Measurements from ENCODE around the gene CLCN6. TPM values are rescaled to one million over a fixed set of nuclear protein-coding genes. Genes with fewer than 3 reads are reported as not detected.

Gene CLCN6
- total and polyA plus RNA-seq, 10 of the 15 experiments (the other 5 are each of a cell fraction or from before 2014, with no cell fraction given): 2.2 to 20.9 (median 10.2) TPM

GRCh38 chr1:11806307-11806936 is 431 bp downstream of the CLCN6 start:
- intact Hi-C loops (cut with micrococcal nuclease; ENCODE audit: unreplicated experiment): no loop called here
- H3K27me3 ChIP-seq (replicated peaks in 1 of 2; ENCODE audit: control insufficient read depth in 2 of 2, insufficient read depth in 2 of 2, low read length in 1 of 2): no peaks in the 10 kb centered on the region
- H3K4me2 ChIP-seq (ENCODE audit: control insufficient read depth, insufficient read depth): peak overlapping the region; percentile 98
- in situ Hi-C loops (cut with MboI): no loop called here
- peaks cover 0 to 15% of the 10 kb centered on the region in 2 experiments; a peak in 2 of 4 replicates for H3K36me3 ChIP-seq (ENCODE audit: control insufficient read depth in 2 of 2, insufficient read depth in 2 of 2, low read length in 1 of 2)
- RAD21 ChIA-PET (ENCODE audit: unreplicated experiment): interaction anchor here (0.6 to 1.5 kb wide), 5 partner anchors 8 to 142 kb away, joined by 3 to 6 read pairs (median 3); no protein-coding TSS in a partner anchor
- SMC1A ChIA-PET (ENCODE audit: uncharacterized antibody, unreplicated experiment): interaction anchor here (0.9 to 1.8 kb wide), 6 partner anchors 9 to 123 kb away, joined by 3 to 8 read pairs (median 4); no protein-coding TSS in a partner anchor
- H4K20me1 ChIP-seq (ENCODE audit: control insufficient read depth, insufficient read depth): no peaks in the 10 kb centered on the region
- peak overlapping the region; percentile 85 for H2AFZ ChIP-seq (ENCODE audit: control insufficient read depth, low read depth, low read length)
- H3K4me3 ChIP-seq: peak overlapping the region; percentile 79
- peaks cover 11% of the 10 kb centered on the region for H3K4me1 ChIP-seq (ENCODE audit: control insufficient read depth, insufficient read depth, low read length)
- H3K9ac ChIP-seq (ENCODE audit: control insufficient read depth, insufficient read depth, low read length): peak overlapping the region; percentile 79
- POLR2A ChIA-PET: interaction anchor here (0.6 to 2.5 kb wide), 13 partner anchors 8 to 533 kb away, joined by 3 to 28 read pairs (median 3); partner anchors contain the start of gene UBIAD1
- H3K27ac ChIP-seq (ENCODE audit: control insufficient read depth, insufficient read depth): peak overlapping the region; percentile 88
- no peaks in the 10 kb centered on the region for H3K9me3 ChIP-seq (replicated peaks; ENCODE audit: control insufficient read depth, insufficient read depth, low read length)
- ATAC-seq: peak; percentile 65
- FAIRE-seq: peak; percentile 31
- H3K79me2 ChIP-seq (ENCODE audit: control insufficient read depth, insufficient read depth, low read length): peaks cover 42% of the 10 kb centered on the region
- CTCF ChIA-PET: interaction anchor here (0.7 to 2.5 kb wide), 8 partner anchors 9 to 175 kb away, joined by 3 to 14 read pairs (median 5); partner anchors contain the start of gene MFN2
- WGBS (ENCODE audit: insufficient coverage, insufficient replicate concordance, low lambda C conversion rate, missing lambda C conversion rate): 1% methylated on average over 20 of the region's 20 CpGs
- DNase-seq (ENCODE audit: low read depth, low spot score): no peak
- TSS peak; percentile 69 for BruUV-seq (replicated peaks)
- TF ChIP-seq MXI1 (IDR thresholded peaks at IDR 0.05; ENCODE audit: low read depth, low read length) (peak; percentile 87), ATF7 (IDR thresholded peaks at IDR 0.05; ENCODE audit: low read depth) (no peak; the same call in 1 of the 2 replicates), MEF2B (IDR thresholded peaks at IDR 0.05; ENCODE audit: partially characterized antibody, poor library complexity, severe bottlenecking) (peak; percentile 58), IKZF2 (IDR thresholded peaks at IDR 0.05) (0 out of 4 replicates have a peak, but pooled peaks of 1 of the 2 experiments have one; percentile 8), SIN3A (IDR thresholded peaks at IDR 0.05; ENCODE audit: low read depth, low read length) (peak; percentile 33), SKIL (IDR thresholded peaks at IDR 0.05; ENCODE audit: low read depth, poor library complexity, severe bottlenecking) (peak; percentile 12), CBFB (IDR thresholded peaks at IDR 0.05; ENCODE audit: low read depth) (no peak), ZNF687 (IDR thresholded peaks at IDR 0.05) (peak; percentile 39; the same call in 1 of the 2 replicates), IKZF1 (conservative IDR thresholded peaks at IDR 0.05) (0 out of 2 replicates have a peak, but pooled peaks have one; percentile 5), HDAC2 (IDR thresholded peaks at IDR 0.05) (no peak), MYB (IDR thresholded peaks at IDR 0.05; ENCODE audit: borderline replicate concordance, low read depth, low read length) (0 out of 2 replicates have a peak, but pooled peaks have one; percentile 44), RELB (IDR thresholded peaks at IDR 0.05; ENCODE audit: low read depth) (peak; percentile 8; the same call in 1 of the 2 replicates), EP300 (IDR thresholded peaks at IDR 0.05; ENCODE audit: borderline replicate concordance in 1 of 2, control insufficient read depth in 1 of 2, low read depth in 2 of 2, low read length in 2 of 2) (no peak), TCF3 (IDR thresholded peaks at IDR 0.05; ENCODE audit: borderline replicate concordance, insufficient read depth, low read depth, low read length) (0 out of 2 replicates have a peak, but pooled peaks have one; percentile 55)
